OCI-LY1 (cell line): ENCODE data around the gene ALG1.
"Not testable (repeated sequence)": the region's sequence is repeated elsewhere in the genome, so short reads cannot be mapped to it uniquely, and the experiment has no call there.

Experiments used
- EZH2 ChIP-seq: fragments of 200-600 bp; sonication (generic), shearing (Covaris generic); IDR thresholded peaks from 2 replicates; pipeline ENCODE4 v1.8.0; 2017; ENCODE audit warnings: borderline replicate concordance, mixed run types, mild to moderate bottlenecking, antibody characterized with exemption, low read length, moderate library complexity, mixed read lengths
- TF ChIP-seq, protein P1 (sequence below): fragments of 200-600 bp; sonication (generic), shearing (Covaris generic); IDR thresholded peaks from 2 replicates; pipeline ENCODE4 v1.5.1; 2017; ENCODE audit warnings: mild to moderate bottlenecking, antibody characterized with exemption, low read length, moderate library complexity, mixed read lengths

DNA sequence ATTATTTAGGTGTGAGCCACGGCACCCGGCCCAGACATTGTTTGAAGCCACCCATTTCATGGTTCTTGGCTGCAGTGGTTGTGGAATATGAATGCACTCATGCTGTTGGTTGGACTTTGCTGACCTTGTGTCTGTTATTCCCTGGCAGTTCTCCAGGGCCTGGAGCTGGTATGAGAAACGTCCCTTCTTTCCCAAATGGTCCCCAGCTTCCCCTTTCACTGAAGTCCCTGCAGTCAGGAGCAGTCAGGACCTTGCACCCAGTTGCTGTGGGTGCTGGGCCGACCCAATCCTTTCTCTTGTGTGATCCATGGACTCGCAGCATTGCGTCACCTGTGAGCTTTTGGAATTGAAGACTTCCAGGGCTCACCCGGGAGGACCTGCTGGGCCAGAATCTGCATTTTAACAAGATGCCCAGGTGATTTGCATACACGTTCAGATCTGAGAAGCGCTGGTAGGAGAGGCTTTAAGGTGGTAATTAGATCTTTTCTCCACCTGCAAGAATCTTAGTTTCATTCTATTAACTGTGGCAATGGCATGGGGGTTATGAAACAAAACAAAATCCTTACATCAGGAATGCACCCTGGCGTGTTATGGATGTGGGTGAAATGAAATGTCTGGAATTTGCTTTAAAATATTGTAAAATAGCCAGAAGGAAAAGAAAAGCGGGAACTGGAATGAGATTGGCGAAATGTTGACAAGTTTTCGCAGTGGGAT is 63.3 kb downstream of the ALG1 start:
- TF ChIP-seq, protein P1, sequence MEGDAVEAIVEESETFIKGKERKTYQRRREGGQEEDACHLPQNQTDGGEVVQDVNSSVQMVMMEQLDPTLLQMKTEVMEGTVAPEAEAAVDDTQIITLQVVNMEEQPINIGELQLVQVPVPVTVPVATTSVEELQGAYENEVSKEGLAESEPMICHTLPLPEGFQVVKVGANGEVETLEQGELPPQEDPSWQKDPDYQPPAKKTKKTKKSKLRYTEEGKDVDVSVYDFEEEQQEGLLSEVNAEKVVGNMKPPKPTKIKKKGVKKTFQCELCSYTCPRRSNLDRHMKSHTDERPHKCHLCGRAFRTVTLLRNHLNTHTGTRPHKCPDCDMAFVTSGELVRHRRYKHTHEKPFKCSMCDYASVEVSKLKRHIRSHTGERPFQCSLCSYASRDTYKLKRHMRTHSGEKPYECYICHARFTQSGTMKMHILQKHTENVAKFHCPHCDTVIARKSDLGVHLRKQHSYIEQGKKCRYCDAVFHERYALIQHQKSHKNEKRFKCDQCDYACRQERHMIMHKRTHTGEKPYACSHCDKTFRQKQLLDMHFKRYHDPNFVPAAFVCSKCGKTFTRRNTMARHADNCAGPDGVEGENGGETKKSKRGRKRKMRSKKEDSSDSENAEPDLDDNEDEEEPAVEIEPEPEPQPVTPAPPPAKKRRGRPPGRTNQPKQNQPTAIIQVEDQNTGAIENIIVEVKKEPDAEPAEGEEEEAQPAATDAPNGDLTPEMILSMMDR: not testable (repeated sequence)
- not testable (repeated sequence) for TF ChIP-seq EZH2
